Endothelial cell of hepatic sinusoid (primary cell): ENCODE results near the gene GALNT4.

Experiments used
- in situ Hi-C: cut with HindIII; loops from 2 replicates; pipeline ENCODE4 v1.10.0; 2017; ENCODE audit warnings: low sequenced_read_pairs

The GALNT4 gene

DNA sequence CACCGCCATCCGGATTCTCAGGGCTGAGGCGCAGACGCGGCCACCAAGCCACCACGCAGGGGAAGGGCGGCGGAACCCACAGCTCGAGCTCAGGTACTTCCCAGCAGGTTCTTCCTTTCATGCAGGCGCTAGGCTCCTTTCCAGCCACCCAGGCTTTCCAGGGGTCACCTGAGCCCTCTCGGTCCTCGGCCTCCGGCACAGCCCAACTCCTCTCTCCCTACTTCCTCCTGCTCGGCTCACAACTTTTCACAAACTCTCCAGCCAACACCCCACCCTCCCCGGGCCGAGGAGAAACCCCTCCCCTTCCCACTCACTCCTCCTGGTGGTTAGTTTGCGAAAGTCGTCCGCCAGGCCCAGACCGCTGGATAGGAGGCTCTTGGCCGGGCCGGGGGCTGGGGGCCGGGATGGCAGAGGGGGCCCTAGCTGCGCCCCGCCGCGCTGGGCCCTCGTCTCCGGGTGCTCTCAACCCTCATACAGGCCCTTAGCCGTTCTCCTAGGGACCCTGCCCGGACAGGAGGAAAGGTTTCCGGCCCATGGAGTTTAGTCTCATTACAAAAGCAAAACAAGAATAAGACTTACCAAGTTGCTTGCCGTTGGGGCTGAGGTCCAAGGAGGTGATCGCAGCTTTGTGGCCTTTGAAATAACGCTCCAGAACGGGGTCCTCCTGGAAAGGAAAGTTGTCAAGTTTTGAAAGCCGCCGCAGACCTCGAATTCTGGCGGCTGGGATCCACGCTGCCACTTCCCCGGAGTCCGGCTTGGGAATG is at the start of gene GALNT4:
Gene GALNT4, minus strand, starts transcription at position 256 of the 764 bp plus-strand sequence. Its CDS starts 247 bp downstream, at position 9.
- in situ Hi-C loops = loop anchor here (5.0 kb wide), 1 partner anchor 52 kb away; no protein-coding TSS in a partner anchor

DNA sequence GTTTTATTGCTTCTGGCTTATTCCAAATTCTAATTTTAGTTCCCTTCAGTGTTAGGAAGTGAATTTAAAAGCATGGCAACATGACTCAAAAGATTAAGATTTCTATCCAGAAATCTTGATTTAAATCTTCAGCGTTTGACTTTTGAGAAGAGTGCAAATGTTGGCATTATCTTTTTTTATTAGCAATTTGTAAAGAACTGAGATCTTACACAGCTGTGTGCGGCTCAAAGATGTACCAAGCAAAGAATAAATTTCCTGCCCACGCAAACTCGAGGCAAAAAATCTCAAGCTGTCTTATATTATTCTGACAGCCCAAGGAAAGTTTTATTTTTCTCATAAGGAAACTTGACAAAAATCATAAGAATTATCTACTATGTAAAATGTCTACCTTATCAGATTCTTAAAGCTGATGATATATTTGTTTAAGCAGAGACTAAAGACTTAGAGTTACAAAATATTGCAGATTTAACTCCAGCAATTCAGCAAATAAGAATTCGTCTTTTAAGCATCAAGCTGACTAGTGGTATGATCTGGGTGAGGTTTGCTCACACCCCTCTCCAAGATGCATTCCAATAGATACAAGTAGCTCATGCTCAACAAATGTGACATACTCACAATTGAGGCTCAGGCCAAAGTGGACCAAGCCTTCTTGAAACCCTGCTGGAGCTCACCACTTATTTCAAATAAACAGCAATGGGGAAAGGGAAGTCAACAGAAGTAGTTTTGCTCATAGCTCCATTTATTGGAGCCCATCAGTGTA is 48.6 kb upstream of the GALNT4 start:
- in situ Hi-C loops = no loop called here

DNA sequence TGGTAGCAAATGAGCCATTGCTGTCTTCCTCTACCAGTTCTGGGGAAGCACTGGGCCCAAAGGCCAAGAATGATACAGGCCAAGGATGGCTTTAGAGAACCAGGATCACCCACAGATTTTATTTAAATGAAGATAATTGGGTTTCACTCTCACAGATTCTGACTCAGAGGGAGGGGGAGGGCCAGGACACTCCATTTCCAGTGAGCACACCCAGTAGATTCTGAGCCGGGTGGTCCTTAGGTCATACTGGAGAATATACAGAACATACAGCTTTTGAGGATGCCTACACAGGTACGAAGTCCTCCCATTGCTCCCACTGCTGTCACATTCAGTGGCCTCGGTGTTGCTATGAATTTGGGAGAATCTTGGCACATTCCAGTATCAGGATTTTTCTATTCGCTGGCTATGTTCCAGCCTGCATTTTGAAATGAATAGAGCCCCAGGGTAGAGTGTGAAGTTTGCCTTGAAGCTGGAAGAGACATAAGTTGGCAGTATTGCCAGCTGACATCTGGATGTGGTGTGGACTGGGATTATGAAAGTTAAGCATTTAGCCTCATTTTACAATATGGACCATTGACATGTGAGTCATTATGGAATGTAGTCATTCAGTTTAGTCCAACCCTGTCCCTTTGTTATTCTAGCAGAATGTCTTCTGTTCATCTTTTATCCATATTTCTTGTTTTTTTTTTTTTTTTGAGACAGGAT is 47.0 kb upstream of the GALNT4 start:
- in situ Hi-C loops = no loop called here

DNA sequence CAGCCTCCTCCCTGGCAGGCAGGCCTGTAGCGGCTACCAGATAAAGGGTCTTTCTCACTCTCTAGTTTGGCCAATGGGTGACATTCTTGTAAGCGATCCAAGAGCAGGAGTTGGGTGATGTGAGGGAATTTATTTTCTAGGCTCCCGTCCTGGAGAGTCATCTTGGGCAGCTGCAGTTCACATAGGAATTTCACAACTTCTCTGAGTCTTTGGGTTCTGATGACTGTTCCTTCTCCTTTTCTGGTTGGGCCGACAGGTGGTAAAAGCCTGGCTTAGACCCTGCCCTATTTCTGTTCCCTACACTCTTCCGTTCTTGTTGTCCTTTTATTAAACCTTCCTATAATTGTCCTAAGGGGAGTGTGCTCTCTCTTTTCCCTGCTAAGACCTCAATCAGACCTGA is 43.9 kb upstream of the GALNT4 start:
- in situ Hi-C loops = no loop called here

- in situ Hi-C loops = no loop called here
Observed at GRCh38 chr12:89567691-89568239, 43.2 kb upstream of the GALNT4 start.

GRCh38 chr12:89566615-89567014 is 42.0 kb upstream of the GALNT4 start:
- in situ Hi-C loops = no loop called here

DNA sequence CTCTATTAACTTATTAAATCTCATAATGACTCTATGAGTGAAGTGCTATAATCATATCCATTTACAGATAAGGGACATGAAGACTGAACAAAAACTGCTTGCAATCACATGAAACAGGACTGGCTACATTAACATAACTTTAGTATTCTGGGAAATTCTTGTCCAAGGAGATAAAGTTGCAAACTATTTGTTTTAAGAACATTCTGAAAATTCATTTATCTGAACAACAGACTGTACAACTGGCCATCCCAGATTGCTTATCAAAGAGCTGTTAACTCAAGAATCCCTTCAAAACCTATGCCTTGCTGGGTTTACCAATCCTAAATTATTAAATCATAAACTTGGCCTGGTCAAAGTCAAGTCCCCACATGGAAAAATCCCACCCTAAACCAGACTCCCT is 40.4 kb upstream of the GALNT4 start:
- in situ Hi-C loops = no loop called here

- in situ Hi-C loops = no loop called here
Observed at GRCh38 chr12:89559753-89560152, 35.2 kb upstream of the GALNT4 start.

DNA sequence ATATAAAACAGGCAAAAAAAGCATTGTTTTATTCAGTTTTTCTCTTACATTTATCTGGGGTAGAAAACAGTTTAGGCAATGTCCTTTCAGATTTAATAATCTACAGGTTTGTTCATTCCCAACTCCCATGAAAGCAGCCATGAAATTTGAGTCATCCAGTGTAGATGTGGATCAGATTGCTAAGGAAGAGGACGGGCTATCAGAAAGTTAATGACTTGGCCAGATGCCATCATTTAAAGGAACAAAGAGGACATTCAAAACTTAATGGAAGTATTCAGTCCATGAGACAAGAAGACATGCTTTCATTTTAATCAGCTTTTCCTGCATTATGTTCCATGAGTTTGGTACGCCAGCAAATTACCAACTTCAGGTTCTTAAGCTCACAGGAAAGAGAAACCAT is 32.4 kb upstream of the GALNT4 start:
- in situ Hi-C loops = no loop called here

- in situ Hi-C loops = no loop called here
Observed at GRCh38 chr12:89552376-89552775, 27.8 kb upstream of the GALNT4 start.

- in situ Hi-C loops = no loop called here
Observed at GRCh38 chr12:89551747-89552146, 27.2 kb upstream of the GALNT4 start.

DNA sequence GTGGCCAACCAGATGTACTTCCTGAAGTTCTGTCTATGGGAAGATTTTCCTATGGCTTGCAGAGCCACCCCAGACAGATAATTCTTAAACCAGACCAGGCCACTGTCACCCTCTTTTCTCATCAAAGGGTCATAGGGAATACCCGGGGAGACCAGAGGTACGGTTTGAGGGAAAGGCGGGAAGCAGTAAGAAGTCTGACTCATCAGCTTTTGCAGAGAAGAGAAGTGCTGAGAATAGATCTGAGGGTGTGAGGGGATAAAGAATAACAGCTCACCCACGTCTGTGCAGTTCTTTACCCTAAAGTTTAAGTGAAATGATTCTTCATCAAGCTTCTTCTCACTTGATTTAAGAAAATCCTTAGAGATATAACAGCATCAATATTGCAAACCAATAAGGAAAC is 22.5 kb upstream of the GALNT4 start:
- in situ Hi-C loops = no loop called here

DNA sequence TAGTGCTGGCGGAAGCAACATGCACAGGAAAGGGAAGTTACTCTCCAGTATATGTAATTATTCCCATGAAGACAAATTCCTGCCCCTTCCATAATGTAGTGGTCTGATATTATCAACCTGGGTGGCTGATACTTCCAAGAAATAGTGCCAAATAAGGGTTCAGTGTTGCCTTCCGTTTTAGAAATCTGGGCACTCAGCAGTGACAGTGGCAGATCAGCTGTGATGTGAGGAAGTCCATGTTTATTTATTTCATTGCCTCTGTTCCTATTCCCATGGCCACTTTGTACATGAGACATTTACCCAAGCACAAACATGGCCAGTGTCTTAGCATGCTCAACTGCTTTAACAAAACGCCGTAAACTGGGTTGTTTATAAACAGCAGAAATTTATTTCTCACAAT is 21.6 kb upstream of the GALNT4 start:
- in situ Hi-C loops = no loop called here

GRCh38 chr12:89544681-89545184 is 20.1 kb upstream of the GALNT4 start:
- in situ Hi-C loops = no loop called here

GRCh38 chr12:89544022-89544421 is 19.4 kb upstream of the GALNT4 start:
- in situ Hi-C loops = no loop called here

- in situ Hi-C loops = no loop called here
Observed at GRCh38 chr12:89542912-89543592, 18.5 kb upstream of the GALNT4 start.

DNA sequence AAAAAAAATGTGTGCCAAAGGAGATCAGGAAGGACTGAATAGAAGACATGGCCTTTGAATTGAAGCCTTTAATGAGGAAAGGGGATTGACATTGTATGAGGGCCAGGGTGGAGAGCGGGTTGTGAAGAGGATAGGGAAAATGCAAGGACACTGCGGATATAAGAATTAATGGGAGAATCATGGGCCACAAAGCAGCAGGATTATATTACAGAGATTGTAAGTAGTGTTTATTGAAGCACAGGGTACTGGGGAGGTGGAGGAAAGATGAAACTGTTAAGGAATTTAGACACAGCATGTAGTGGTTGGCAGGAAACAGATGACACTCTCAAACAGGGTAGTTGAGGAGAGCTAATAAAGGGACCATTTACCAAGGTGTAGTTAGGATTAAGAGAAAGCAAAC is 17.6 kb upstream of the GALNT4 start:
- in situ Hi-C loops = no loop called here

GRCh38 chr12:89540586-89540985 is 16.0 kb upstream of the GALNT4 start:
- in situ Hi-C loops = no loop called here

- in situ Hi-C loops = no loop called here
Observed at GRCh38 chr12:89539426-89540223, 15.0 kb upstream of the GALNT4 start.

GRCh38 chr12:89538897-89539296 is 14.3 kb upstream of the GALNT4 start:
- in situ Hi-C loops = no loop called here
